A549 (cell line): ENCODE data around the gene ZSCAN30.

Experiments used
- CTCF ChIP-seq: fragments of >200 bp; sonication (Bioruptor Twin); formaldehyde crosslinking; IDR thresholded peaks from 3 replicates; pipeline ENCODE4 v1.5.1; 2016
- EP300 ChIP-seq, 2 experiments: fragments of >200 bp; sonication (Bioruptor Twin); formaldehyde crosslinking; IDR thresholded peaks; 2 replicates in 1 of 2; 3 replicates in 1 of 2; pipeline ENCODE4 v1.6.1; 2016 to 2017
- KDM5A ChIP-seq: fragments of 200-600 bp; sonication (generic); IDR thresholded peaks from 2 replicates; pipeline ENCODE4 v1.6.1; 2016; ENCODE audit warnings: antibody characterized with exemption, mild to moderate bottlenecking
- POLR2A ChIP-seq: IDR thresholded peaks from 2 replicates; pipeline ENCODE4 v1.6.1; 2012; ENCODE audit warnings: mild to moderate bottlenecking, low read length
- USF2 ChIP-seq: fragments of 450-650 bp; IDR thresholded peaks from 2 replicates; pipeline ENCODE4 v1.6.1; 2014; ENCODE audit warnings: antibody characterized with exemption

- TF ChIP-seq EP300 (IDR thresholded peaks at IDR 0.05): no peak
- no peak for TF ChIP-seq KDM5A
- no peak for TF ChIP-seq CTCF
- no peak for TF ChIP-seq POLR2A
- TF ChIP-seq USF2: no peak
Observed at GRCh38 chr18:35282353-35282752, 7.7 kb downstream of the ZSCAN30 start.
